GM18870 (cell line): ENCODE measurements around the gene SLC35F2.
A peak's percentile ranks its signal among the peaks of the same experiment; 100 is the strongest.
"Not testable (repeated sequence)": the region's sequence is repeated elsewhere in the genome, so short reads cannot be mapped to it uniquely, and the experiment has no call there.

Source experiments
- ATAC-seq: cut with Tn5 transposase; IDR thresholded peaks from one replicate; pipeline ENCODE4 v1.9.1; 2021; ENCODE audit warnings: moderate library complexity; ENCODE audit not compliant: unreplicated experiment

The SLC35F2 gene

GRCh38 chr11:107842412-107843100, 16.0 kb downstream of the SLC35F2 start:
- no peak for ATAC-seq

- peak; percentile 15 for ATAC-seq
Measured at GRCh38 chr11:107840129-107840484, 18.5 kb downstream of the SLC35F2 start.

GRCh38 chr11:107836851-107837250, 21.7 kb downstream of the SLC35F2 start:
- ATAC-seq, result no peak

GRCh38 chr11:107834995-107835394, 23.6 kb downstream of the SLC35F2 start:
- no peak for ATAC-seq

- not testable (repeated sequence) for ATAC-seq
Measured at GRCh38 chr11:107833926-107834325, 24.7 kb downstream of the SLC35F2 start.

GRCh38 chr11:107830915-107831540, 27.6 kb downstream of the SLC35F2 start:
- no peak for ATAC-seq

GRCh38 chr11:107827041-107827440, 31.5 kb downstream of the SLC35F2 start:
- ATAC-seq, result no peak

- ATAC-seq, result no peak
Measured at GRCh38 chr11:107825875-107826274, 32.7 kb downstream of the SLC35F2 start.

GRCh38 chr11:107824668-107825369, 33.8 kb downstream of the SLC35F2 start:
- ATAC-seq, result no peak

GRCh38 chr11:107821199-107821927, 37.2 kb downstream of the SLC35F2 start:
- no peak for ATAC-seq

- ATAC-seq, result no peak
Measured at GRCh38 chr11:107819361-107820014, 39.1 kb downstream of the SLC35F2 start.

GRCh38 chr11:107818491-107818890, 40.1 kb downstream of the SLC35F2 start:
- no peak for ATAC-seq

- no peak for ATAC-seq
Measured at GRCh38 chr11:107816028-107816427, 42.6 kb downstream of the SLC35F2 start.

GRCh38 chr11:107810875-107811274, 47.7 kb downstream of the SLC35F2 start:
- ATAC-seq, result no peak

- no peak for ATAC-seq
Measured at GRCh38 chr11:107808521-107808920, 50.1 kb downstream of the SLC35F2 start.

- no peak for ATAC-seq
Measured at GRCh38 chr11:107804971-107805370, 53.6 kb downstream of the SLC35F2 start.

- ATAC-seq, result no peak
Measured at GRCh38 chr11:107804211-107804610, 54.4 kb downstream of the SLC35F2 start.

GRCh38 chr11:107801641-107802040, 56.9 kb downstream of the SLC35F2 start:
- ATAC-seq, result no peak

- ATAC-seq, result no peak
Measured at GRCh38 chr11:107799218-107799859, 59.2 kb downstream of the SLC35F2 start.

GRCh38 chr11:107792049-107792443, 66.5 kb downstream of the SLC35F2 start:
- ATAC-seq, result no peak
